Astrocyte (in vitro differentiated cells and primary cell): Measurements from ENCODE around the gene ZNF382. TPM values are rescaled to one million over a fixed set of nuclear protein-coding genes. Genes with fewer than 3 reads are reported as not detected.

Source experiments
- DNase-seq: peaks from one replicate; pipeline ENCODE4 v3.0.0-alpha.2; 2010; ENCODE audit warnings: low read depth
- FAIRE-seq: peaks from 2 replicates; lab custom pipeline; 2011; peaks lifted over from hg19 to GRCh38; lab: Jason Lieb, UNC
- H2AFZ ChIP-seq: 2 replicates; pipeline ENCODE4 v1.6.0; 2012; ENCODE audit warnings: low read depth, low read length, inconsistent platforms
- H3K27ac ChIP-seq: 2 replicates; pipeline ENCODE4 v1.5.1; 2011; ENCODE audit warnings: low read depth, low read length, inconsistent platforms
- H3K27me3 ChIP-seq: 2 replicates; pipeline ENCODE4 v1.6.0; 2011; ENCODE audit warnings: low read length, inconsistent platforms; ENCODE audit not compliant: insufficient read depth
- H3K36me3 ChIP-seq: 2 replicates; pipeline ENCODE4 v1.5.1; 2011; ENCODE audit warnings: low read length, inconsistent platforms; ENCODE audit not compliant: insufficient read depth
- H3K4me1 ChIP-seq: 2 replicates; pipeline ENCODE4 v1.5.1; 2011; ENCODE audit warnings: low read length, inconsistent platforms; ENCODE audit not compliant: insufficient read depth
- H3K4me2 ChIP-seq: 2 replicates; pipeline ENCODE4 v1.6.0; 2012; ENCODE audit warnings: low read length, inconsistent platforms
- H3K4me3 ChIP-seq: 2 replicates; pipeline ENCODE4 v1.5.1; 2011; ENCODE audit warnings: low read depth, mild to moderate bottlenecking, low read length, inconsistent platforms; ENCODE audit not compliant: insufficient read depth
- H3K79me2 ChIP-seq: 2 replicates; pipeline ENCODE4 v1.6.0; 2012; ENCODE audit warnings: mild to moderate bottlenecking, low read length, inconsistent platforms; ENCODE audit not compliant: insufficient read depth
- H3K9ac ChIP-seq: 2 replicates; pipeline ENCODE4 v1.6.0; 2012; ENCODE audit warnings: mild to moderate bottlenecking, low read length, inconsistent platforms
- H3K9me3 ChIP-seq: 2 replicates; pipeline ENCODE4 v1.5.1; 2012; ENCODE audit warnings: low read depth, mild to moderate bottlenecking, low read length, inconsistent platforms; ENCODE audit not compliant: insufficient read depth
- H4K20me1 ChIP-seq: 2 replicates; pipeline ENCODE4 v1.6.0; 2012; ENCODE audit warnings: low read length, inconsistent platforms; ENCODE audit not compliant: insufficient read depth
- H3K27ac Mint-ChIP-seq: one replicate; pipeline ENCODE4 v1.8.0; 2021; ENCODE audit warnings: mild to moderate bottlenecking, mixed read lengths; ENCODE audit not compliant: unreplicated experiment
- H3K27me3 Mint-ChIP-seq: one replicate; pipeline ENCODE4 v1.8.0; 2021; ENCODE audit warnings: low read depth, mixed read lengths; ENCODE audit not compliant: unreplicated experiment
- H3K36me3 Mint-ChIP-seq: one replicate; pipeline ENCODE4 v1.8.0; 2021; ENCODE audit warnings: low read depth, mixed read lengths; ENCODE audit not compliant: unreplicated experiment
- H3K4me1 Mint-ChIP-seq: one replicate; pipeline ENCODE4 v1.8.0; 2021; ENCODE audit warnings: low read depth, mixed read lengths; ENCODE audit not compliant: unreplicated experiment
- H3K4me3 Mint-ChIP-seq: one replicate; pipeline ENCODE4 v1.8.0; 2021; ENCODE audit warnings: mild to moderate bottlenecking, moderate library complexity, mixed read lengths; ENCODE audit not compliant: unreplicated experiment
- H3K9me3 Mint-ChIP-seq: one replicate; pipeline ENCODE4 v1.8.0; 2021; ENCODE audit warnings: mild to moderate bottlenecking, mixed read lengths; ENCODE audit not compliant: unreplicated experiment
- CTCF ChIP-seq: IDR thresholded peaks from 2 replicates; pipeline ENCODE4 v1.5.1; 2011; ENCODE audit warnings: low read depth, mild to moderate bottlenecking, inconsistent platforms, low read length, moderate library complexity; ENCODE audit not compliant: insufficient read depth
- EZH2 ChIP-seq: IDR thresholded peaks from 2 replicates; pipeline ENCODE4 v1.6.1; 2012; ENCODE audit warnings: mild to moderate bottlenecking, low read length, inconsistent platforms; ENCODE audit not compliant: insufficient read depth
- total RNA-seq: library from RNA; stranded (reverse); gene quantifications from 2 replicates; pipeline ENCODE4 v1.2.1, GENCODE V29; 2021

The ZNF382 gene
- total RNA-seq, 1 donor from 2014 or later: 9.7 TPM

GRCh38 chr19:36652958-36653357 is 47.8 kb downstream of the ZNF382 start:
- Mint-ChIP-seq H3K27me3 (no peaks in the 10 kb centered on the region), H3K36me3 (peaks cover 66% of the 10 kb centered on the region), H3K9me3 (peaks cover 47% of the 10 kb centered on the region), H3K4me3 (no peak overlapping the region), H3K27ac (no peak overlapping the region), H3K4me1 (no peaks in the 10 kb centered on the region)
- Histone ChIP-seq H3K9ac (no peak overlapping the region), H4K20me1 (no peaks in the 10 kb centered on the region), H3K4me1 (no peaks in the 10 kb centered on the region), H3K4me2 (no peak overlapping the region), H3K9me3 (peaks cover 16% of the 10 kb centered on the region), H3K36me3 (peaks cover 28% of the 10 kb centered on the region), H3K4me3 (no peak overlapping the region), H3K27me3 (no peaks in the 10 kb centered on the region), H3K79me2 (no peaks in the 10 kb centered on the region), H2AFZ (no peak overlapping the region), H3K27ac (no peak overlapping the region)
- TF ChIP-seq EZH2: no peak
- TF ChIP-seq CTCF: no peak
- DNase-seq (no peak), FAIRE-seq (no peak)

- H3K9me3 Mint-ChIP-seq: peaks cover 20% of the 10 kb centered on the region
- no peak for DNase-seq
- peak overlapping the region; percentile 76 for H3K27ac Mint-ChIP-seq
- H3K9ac ChIP-seq: peak overlapping the region; percentile 83
- no peaks in the 10 kb centered on the region for H3K4me1 ChIP-seq
- peak overlapping the region; percentile 92 for H3K4me2 ChIP-seq
- no peaks in the 10 kb centered on the region for H3K27me3 Mint-ChIP-seq
- H3K4me1 Mint-ChIP-seq: no peaks in the 10 kb centered on the region
- peak overlapping the region; percentile 100 for H3K4me3 Mint-ChIP-seq
- H3K4me3 ChIP-seq: peak overlapping the region; percentile 96
- H3K27ac ChIP-seq: no peak overlapping the region
- no peaks in the 10 kb centered on the region for H3K9me3 ChIP-seq
- H2AFZ ChIP-seq: peak overlapping the region; percentile 94
- TF ChIP-seq CTCF (no peak), EZH2 (no peak)
- H3K27me3 ChIP-seq: no peaks in the 10 kb centered on the region
- H3K79me2 ChIP-seq: peaks cover 32% of the 10 kb centered on the region
- H3K36me3 ChIP-seq: no peaks in the 10 kb centered on the region
- peaks cover 33% of the 10 kb centered on the region for H3K36me3 Mint-ChIP-seq
- no peaks in the 10 kb centered on the region for H4K20me1 ChIP-seq
- FAIRE-seq: no peak
These were observed 60.7 kb downstream of the ZNF382 start for GRCh38 chr19:36665832-36666231.

GRCh38 chr19:36668646-36669045 is 63.5 kb downstream of the ZNF382 start:
- Histone ChIP-seq H3K27ac (no peak overlapping the region), H3K9me3 (peaks cover 3% of the 10 kb centered on the region), H3K27me3 (no peaks in the 10 kb centered on the region), H4K20me1 (no peaks in the 10 kb centered on the region), H3K9ac (no peak overlapping the region), H3K79me2 (peaks cover 32% of the 10 kb centered on the region), H3K4me3 (no peak overlapping the region), H3K4me2 (no peak overlapping the region), H3K36me3 (no peaks in the 10 kb centered on the region), H2AFZ (no peak overlapping the region), H3K4me1 (no peaks in the 10 kb centered on the region)
- Mint-ChIP-seq H3K9me3 (peaks cover 14% of the 10 kb centered on the region), H3K4me3 (peak overlapping the region; percentile 14), H3K4me1 (no peaks in the 10 kb centered on the region), H3K27me3 (no peaks in the 10 kb centered on the region), H3K27ac (no peak overlapping the region), H3K36me3 (peaks cover 39% of the 10 kb centered on the region)
- TF ChIP-seq EZH2 (no peak), CTCF (no peak)
- FAIRE-seq (no peak), DNase-seq (no peak)
